ENCODE data around the gene ANTXR1.

DNA sequence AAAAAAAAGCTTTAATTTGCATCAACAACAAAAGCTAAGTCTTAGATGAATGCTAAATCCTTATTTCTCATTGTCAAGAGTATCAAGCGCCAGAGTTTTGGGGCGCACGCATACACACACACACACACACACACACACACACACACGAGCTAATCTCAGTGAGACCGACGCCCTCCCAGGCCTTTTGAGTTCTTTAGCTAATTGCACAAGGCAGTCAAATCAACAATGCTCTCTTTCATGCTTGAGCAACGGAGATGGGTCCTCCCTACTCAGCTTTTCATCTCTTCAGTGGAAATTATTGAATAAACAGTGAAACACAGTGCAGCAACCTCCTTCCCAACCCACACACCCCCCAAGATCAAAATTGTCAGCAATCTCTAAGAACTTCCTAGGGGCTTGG lies 19.3 kb upstream of the ANTXR1 start:
- TF ChIP-seq, protein P1, sequence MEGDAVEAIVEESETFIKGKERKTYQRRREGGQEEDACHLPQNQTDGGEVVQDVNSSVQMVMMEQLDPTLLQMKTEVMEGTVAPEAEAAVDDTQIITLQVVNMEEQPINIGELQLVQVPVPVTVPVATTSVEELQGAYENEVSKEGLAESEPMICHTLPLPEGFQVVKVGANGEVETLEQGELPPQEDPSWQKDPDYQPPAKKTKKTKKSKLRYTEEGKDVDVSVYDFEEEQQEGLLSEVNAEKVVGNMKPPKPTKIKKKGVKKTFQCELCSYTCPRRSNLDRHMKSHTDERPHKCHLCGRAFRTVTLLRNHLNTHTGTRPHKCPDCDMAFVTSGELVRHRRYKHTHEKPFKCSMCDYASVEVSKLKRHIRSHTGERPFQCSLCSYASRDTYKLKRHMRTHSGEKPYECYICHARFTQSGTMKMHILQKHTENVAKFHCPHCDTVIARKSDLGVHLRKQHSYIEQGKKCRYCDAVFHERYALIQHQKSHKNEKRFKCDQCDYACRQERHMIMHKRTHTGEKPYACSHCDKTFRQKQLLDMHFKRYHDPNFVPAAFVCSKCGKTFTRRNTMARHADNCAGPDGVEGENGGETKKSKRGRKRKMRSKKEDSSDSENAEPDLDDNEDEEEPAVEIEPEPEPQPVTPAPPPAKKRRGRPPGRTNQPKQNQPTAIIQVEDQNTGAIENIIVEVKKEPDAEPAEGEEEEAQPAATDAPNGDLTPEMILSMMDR (conservative IDR thresholded peaks at IDR 0.05 in 1 of 2, IDR thresholded peaks at IDR 0.05 in 1 of 2; ENCODE audit: low read depth in 1 of 2, low read length in 2 of 2) = no peak
- no peak for TF ChIP-seq EZH2 (IDR thresholded peaks at IDR 0.05; ENCODE audit: low read length, missing control alignments)
